SK-N-SH treated with all-trans-retinoic acid at 6 μM for 48 hours (cell line): ENCODE results near the gene DGAT2L6.

Experiments used
- ATAC-seq: fragments of 200-7000 bp; cut with Tn5 transposase; 3 replicates; pipeline ENCODE4 v1.9.1; 2020; ENCODE audit warnings: mild to moderate bottlenecking, moderate library complexity
- ARNTL ChIP-seq: fragments of 450-650 bp; formaldehyde crosslinking; IDR thresholded peaks from 2 replicates; pipeline ENCODE4 v1.5.0; 2020; ENCODE audit warnings: low read depth, mild to moderate bottlenecking, moderate library complexity, borderline replicate concordance
- BACH2 ChIP-seq: fragments of 250-450 bp; sonication (Bioruptor Pico); IDR thresholded peaks from 2 replicates; pipeline ENCODE4 v1.9.0; 2021; ENCODE audit warnings: mild to moderate bottlenecking, borderline replicate concordance
- CSDC2 ChIP-seq: fragments of 250-450 bp; sonication (Bioruptor Pico); IDR thresholded peaks from 2 replicates; pipeline ENCODE4 v1.5.0; 2020; ENCODE audit warnings: mild to moderate bottlenecking, moderate library complexity
- ESRRG ChIP-seq: fragments of 250-450 bp; sonication (Bioruptor Pico); IDR thresholded peaks from 2 replicates; pipeline ENCODE4 v1.6.1; 2021; ENCODE audit warnings: mild to moderate bottlenecking
- GLIS3 ChIP-seq: fragments of 250-450 bp; sonication (Bioruptor Pico); IDR thresholded peaks from 2 replicates; pipeline ENCODE4 v1.5.0; 2020; ENCODE audit warnings: mild to moderate bottlenecking, moderate library complexity
- ISL1 ChIP-seq: fragments of 250-450 bp; sonication (Bioruptor Pico); IDR thresholded peaks from 2 replicates; pipeline ENCODE4 v2.1.2; 2022; ENCODE audit warnings: mild to moderate bottlenecking, moderate library complexity
- OSR1 ChIP-seq: fragments of 250-450 bp; sonication (Bioruptor Pico); IDR thresholded peaks from 2 replicates; pipeline ENCODE4 v1.8.0; 2022; ENCODE audit warnings: moderate library complexity, mild to moderate bottlenecking, inconsistent platforms
- PPARA ChIP-seq: fragments of 250-450 bp; sonication (Bioruptor Pico); IDR thresholded peaks from 2 replicates; pipeline ENCODE4 v1.5.0; 2020; ENCODE audit warnings: mild to moderate bottlenecking, borderline replicate concordance
- RARB ChIP-seq: fragments of 250-450 bp; sonication (Bioruptor Pico); IDR thresholded peaks from 2 replicates; pipeline ENCODE4 v1.8.0; 2021; ENCODE audit warnings: mild to moderate bottlenecking, moderate library complexity
- SNAI2 ChIP-seq: fragments of 250-450 bp; sonication (Bioruptor Pico); IDR thresholded peaks from 2 replicates; pipeline ENCODE4 v1.5.0; 2020; ENCODE audit warnings: mild to moderate bottlenecking, moderate library complexity
- TCF4 ChIP-seq: fragments of 250-450 bp; sonication (Bioruptor Pico); IDR thresholded peaks from 2 replicates; pipeline ENCODE4 v1.8.0; 2021; ENCODE audit warnings: mild to moderate bottlenecking, moderate library complexity, borderline replicate concordance
- TOX ChIP-seq: fragments of 250-450 bp; sonication (Bioruptor Pico); IDR thresholded peaks from 2 replicates; pipeline ENCODE4 v1.8.0; 2021; ENCODE audit warnings: mild to moderate bottlenecking, moderate library complexity, borderline replicate concordance
- ZFP3 ChIP-seq: fragments of 250-450 bp; sonication (Bioruptor Pico); IDR thresholded peaks from 2 replicates; pipeline ENCODE4 v1.5.0; 2020; ENCODE audit warnings: mild to moderate bottlenecking, moderate library complexity
- ZNF565 ChIP-seq: fragments of 450-650 bp; formaldehyde crosslinking; conservative IDR thresholded peaks from 2 replicates; pipeline ENCODE4 v1.5.0; 2020; ENCODE audit warnings: low read depth, mild to moderate bottlenecking, moderate library complexity
- ZNF70 ChIP-seq: fragments of 450-650 bp; formaldehyde crosslinking; IDR thresholded peaks from 2 replicates; pipeline ENCODE4 v1.5.0; 2020; ENCODE audit warnings: mild to moderate bottlenecking, moderate library complexity
- TF ChIP-seq, protein P1 (sequence below): fragments of 250-450 bp; sonication (Bioruptor Pico); IDR thresholded peaks from 2 replicates; pipeline ENCODE4 v1.5.0; 2020; ENCODE audit warnings: mild to moderate bottlenecking, moderate library complexity
- TF ChIP-seq, protein P2 (sequence below): fragments of 250-450 bp; sonication (Bioruptor Pico); IDR thresholded peaks from 2 replicates; pipeline ENCODE4 v1.5.1; 2020; ENCODE audit warnings: low read depth, mild to moderate bottlenecking, moderate library complexity
- TF ChIP-seq, protein P3 (sequence below): fragments of 250-450 bp; sonication (Bioruptor Pico); IDR thresholded peaks from 2 replicates; pipeline ENCODE4 v1.5.1; 2021; ENCODE audit warnings: mild to moderate bottlenecking, moderate library complexity
- TF ChIP-seq, protein P4 (sequence below): fragments of 250-450 bp; sonication (Bioruptor Pico); IDR thresholded peaks from 2 replicates; pipeline ENCODE4 v1.8.0; 2021; ENCODE audit warnings: low read depth, mild to moderate bottlenecking, moderate library complexity, borderline replicate concordance

The DGAT2L6 gene

DNA sequence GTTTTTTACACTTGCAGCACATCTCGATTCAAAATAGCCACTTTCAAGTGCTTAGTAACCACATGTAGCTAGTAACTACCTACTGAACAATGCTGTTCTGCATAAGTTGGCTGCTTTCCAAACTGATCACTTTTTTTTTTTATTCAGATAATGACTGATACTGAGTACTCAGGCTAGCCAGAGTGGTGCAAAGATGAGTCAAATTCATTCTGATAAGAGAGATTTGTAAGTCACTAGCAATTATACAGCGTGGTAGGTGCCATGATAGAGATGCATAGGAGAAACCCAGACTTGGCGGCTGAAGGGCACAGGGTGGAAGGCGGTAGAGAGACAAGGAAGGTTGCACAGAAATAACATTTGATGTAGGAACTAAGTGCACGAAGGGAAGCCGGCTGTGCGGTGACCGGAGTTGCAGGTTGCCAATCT is 44.4 kb upstream of the DGAT2L6 start:
- no peak for TF ChIP-seq RARB (CRISPR knock-in tag)
- TF ChIP-seq, protein P1, sequence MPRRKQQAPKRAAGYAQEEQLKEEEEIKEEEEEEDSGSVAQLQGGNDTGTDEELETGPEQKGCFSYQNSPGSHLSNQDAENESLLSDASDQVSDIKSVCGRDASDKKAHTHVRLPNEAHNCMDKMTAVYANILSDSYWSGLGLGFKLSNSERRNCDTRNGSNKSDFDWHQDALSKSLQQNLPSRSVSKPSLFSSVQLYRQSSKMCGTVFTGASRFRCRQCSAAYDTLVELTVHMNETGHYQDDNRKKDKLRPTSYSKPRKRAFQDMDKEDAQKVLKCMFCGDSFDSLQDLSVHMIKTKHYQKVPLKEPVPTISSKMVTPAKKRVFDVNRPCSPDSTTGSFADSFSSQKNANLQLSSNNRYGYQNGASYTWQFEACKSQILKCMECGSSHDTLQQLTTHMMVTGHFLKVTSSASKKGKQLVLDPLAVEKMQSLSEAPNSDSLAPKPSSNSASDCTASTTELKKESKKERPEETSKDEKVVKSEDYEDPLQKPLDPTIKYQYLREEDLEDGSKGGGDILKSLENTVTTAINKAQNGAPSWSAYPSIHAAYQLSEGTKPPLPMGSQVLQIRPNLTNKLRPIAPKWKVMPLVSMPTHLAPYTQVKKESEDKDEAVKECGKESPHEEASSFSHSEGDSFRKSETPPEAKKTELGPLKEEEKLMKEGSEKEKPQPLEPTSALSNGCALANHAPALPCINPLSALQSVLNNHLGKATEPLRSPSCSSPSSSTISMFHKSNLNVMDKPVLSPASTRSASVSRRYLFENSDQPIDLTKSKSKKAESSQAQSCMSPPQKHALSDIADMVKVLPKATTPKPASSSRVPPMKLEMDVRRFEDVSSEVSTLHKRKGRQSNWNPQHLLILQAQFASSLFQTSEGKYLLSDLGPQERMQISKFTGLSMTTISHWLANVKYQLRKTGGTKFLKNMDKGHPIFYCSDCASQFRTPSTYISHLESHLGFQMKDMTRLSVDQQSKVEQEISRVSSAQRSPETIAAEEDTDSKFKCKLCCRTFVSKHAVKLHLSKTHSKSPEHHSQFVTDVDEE (CRISPR knock-in tag): no peak
- TF ChIP-seq ARNTL (CRISPR knock-in tag): no peak
- no peak for TF ChIP-seq ESRRG (CRISPR knock-in tag)
- TF ChIP-seq OSR1: no peak
- TF ChIP-seq BACH2 (CRISPR knock-in tag): no peak
- TF ChIP-seq ZNF565 (CRISPR knock-in tag): no peak
- peak; percentile 1; the same call in 1 of the 3 replicates for ATAC-seq

DNA sequence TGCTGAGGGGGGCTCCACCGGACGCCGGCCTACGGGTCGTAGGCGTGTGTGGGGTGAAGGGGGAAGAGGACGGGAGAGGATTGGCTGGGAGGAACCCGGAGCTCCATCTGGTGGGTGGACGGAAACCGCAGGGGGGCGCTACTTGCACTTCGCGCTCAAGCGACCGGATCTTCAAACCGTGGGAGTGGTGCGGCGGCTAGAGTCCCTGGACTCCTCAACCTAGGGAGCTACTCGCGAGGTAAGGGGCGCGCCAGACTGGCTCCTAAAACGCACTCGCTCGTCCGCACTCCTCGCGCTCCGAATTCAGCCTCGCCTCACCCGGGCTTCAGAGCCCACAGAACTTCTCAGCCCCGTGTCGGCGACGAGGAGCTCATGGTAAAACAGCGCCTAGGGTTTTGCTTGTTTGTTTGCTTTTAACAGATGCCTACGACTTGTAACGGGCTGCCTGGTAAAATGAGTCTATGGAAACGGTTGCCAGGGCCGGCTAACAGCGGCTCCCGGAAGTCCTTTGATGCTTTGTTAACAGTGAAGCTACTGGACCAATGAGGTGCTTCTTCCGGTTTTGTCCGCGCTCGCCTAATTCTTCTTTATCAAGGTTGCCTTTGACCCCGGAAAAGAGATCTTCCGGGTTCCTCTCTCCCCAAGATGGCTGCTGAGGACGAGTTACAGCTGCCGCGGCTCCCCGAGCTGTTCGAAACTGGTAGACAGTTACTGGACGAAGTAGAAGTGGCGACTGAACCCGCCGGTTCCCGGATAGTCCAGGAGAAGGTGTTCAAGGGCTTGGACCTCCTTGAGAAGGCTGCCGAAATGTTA is 43.8 kb upstream of the DGAT2L6 start, which contains the start of gene IGBP1:
IGBP1 (plus strand) TSS at position 145 of the 813 bp plus-strand sequence; CDS start at position 646, 501 bp downstream.
- ATAC-seq: peak; percentile 95

DNA sequence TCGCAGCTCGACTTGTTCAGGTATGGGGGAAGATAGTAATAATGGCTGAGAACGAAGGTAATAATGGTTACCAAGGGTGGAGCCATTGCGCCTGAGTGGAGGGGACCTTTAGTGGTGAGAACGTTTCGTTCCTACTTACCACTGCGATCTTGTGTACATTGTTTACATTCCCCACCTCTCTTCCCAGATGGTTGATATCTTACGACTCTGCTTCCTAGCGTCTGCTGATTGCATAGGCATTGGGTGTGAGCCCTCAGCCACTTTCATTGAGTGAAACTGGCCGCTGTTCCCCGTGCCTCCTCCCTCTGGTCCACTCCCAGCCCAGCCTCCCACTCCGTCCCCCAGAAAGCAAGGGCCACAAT is 43.2 kb upstream of the DGAT2L6 start:
- ATAC-seq: no peak
- TF ChIP-seq, protein P2, sequence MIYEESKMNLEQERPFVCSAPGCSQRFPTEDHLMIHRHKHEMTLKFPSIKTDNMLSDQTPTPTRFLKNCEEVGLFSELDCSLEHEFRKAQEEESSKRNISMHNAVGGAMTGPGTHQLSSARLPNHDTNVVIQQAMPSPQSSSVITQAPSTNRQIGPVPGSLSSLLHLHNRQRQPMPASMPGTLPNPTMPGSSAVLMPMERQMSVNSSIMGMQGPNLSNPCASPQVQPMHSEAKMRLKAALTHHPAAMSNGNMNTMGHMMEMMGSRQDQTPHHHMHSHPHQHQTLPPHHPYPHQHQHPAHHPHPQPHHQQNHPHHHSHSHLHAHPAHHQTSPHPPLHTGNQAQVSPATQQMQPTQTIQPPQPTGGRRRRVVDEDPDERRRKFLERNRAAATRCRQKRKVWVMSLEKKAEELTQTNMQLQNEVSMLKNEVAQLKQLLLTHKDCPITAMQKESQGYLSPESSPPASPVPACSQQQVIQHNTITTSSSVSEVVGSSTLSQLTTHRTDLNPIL: no peak
- no peak for TF ChIP-seq TCF4
- no peak for TF ChIP-seq OSR1
- TF ChIP-seq ISL1: no peak
- TF ChIP-seq ZNF70 (CRISPR knock-in tag): no peak

More for the DNA sequence above, 43.8 kb upstream of the DGAT2L6 start, which contains the start of gene IGBP1:
- no peak for TF ChIP-seq TCF4
- TF ChIP-seq, protein P3, sequence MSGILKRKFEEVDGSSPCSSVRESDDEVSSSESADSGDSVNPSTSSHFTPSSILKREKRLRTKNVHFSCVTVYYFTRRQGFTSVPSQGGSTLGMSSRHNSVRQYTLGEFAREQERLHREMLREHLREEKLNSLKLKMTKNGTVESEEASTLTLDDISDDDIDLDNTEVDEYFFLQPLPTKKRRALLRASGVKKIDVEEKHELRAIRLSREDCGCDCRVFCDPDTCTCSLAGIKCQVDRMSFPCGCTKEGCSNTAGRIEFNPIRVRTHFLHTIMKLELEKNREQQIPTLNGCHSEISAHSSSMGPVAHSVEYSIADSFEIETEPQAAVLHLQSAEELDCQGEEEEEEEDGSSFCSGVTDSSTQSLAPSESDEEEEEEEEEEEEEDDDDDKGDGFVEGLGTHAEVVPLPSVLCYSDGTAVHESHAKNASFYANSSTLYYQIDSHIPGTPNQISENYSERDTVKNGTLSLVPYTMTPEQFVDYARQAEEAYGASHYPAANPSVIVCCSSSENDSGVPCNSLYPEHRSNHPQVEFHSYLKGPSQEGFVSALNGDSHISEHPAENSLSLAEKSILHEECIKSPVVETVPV (CRISPR knock-in tag): no peak
- TF ChIP-seq RARB (CRISPR knock-in tag): no peak
- TF ChIP-seq CSDC2 (CRISPR knock-in tag): no peak
- TF ChIP-seq, protein P4, sequence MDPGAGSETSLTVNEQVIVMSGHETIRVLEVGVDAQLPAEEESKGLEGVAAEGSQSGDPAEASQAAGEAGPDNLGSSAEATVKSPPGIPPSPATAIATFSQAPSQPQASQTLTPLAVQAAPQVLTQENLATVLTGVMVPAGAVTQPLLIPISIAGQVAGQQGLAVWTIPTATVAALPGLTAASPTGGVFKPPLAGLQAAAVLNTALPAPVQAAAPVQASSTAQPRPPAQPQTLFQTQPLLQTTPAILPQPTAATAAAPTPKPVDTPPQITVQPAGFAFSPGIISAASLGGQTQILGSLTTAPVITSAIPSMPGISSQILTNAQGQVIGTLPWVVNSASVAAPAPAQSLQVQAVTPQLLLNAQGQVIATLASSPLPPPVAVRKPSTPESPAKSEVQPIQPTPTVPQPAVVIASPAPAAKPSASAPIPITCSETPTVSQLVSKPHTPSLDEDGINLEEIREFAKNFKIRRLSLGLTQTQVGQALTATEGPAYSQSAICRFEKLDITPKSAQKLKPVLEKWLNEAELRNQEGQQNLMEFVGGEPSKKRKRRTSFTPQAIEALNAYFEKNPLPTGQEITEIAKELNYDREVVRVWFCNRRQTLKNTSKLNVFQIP (CRISPR knock-in tag): no peak
- TF ChIP-seq ISL1: no peak
- no peak for TF ChIP-seq ESRRG (CRISPR knock-in tag)

DNA sequence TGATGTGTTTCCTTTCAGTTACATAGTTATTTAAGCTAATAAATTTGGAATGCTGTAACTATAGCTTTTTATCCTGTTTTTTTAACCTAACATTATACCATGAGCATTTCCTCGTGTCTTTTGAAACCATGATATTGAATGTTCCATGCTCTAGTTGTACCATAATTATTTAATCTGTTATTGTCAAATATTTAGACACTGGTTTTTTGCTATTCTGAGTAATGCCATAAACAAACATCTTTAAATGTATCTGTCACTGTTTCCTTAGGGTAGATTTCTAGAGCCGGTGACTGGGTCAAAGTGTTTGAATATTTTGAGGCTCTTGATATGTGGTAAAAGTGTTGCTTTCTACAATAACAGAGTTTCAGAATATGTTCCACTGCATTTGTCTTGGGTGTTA is 38.7 kb upstream of the DGAT2L6 start:
- TF ChIP-seq TOX (CRISPR knock-in tag): no peak
- TF ChIP-seq, all 23 proteins: peak for 0
- no peak for ATAC-seq

DNA sequence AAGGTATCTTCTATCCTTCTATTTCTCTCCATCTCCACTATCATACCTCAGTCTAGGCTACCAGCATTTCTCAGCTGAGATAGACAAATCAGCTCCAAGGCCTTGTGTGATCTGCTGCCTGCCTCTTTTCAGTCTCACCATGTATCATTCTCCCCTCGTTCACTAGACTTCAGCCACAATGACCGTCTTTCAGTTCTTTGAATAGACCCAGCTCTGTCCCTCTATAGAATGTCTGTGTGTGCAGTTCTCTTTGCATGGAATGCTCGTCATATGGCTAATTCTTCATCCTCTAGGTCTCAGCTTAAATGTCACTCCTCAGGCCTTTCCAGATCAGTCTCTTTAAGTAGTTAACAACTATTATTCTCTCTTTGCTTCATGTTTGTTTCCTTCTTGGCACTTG is 37.5 kb upstream of the DGAT2L6 start:
- ATAC-seq: no peak
- TF ChIP-seq BACH2 (CRISPR knock-in tag): no peak
- no peak for TF ChIP-seq GLIS3 (CRISPR knock-in tag)
- TF ChIP-seq SNAI2: no peak
- no peak for TF ChIP-seq PPARA (CRISPR knock-in tag)
- no peak for TF ChIP-seq ZNF70 (CRISPR knock-in tag)
- TF ChIP-seq, protein P3 (CRISPR knock-in tag): no peak
- TF ChIP-seq, protein P1 (CRISPR knock-in tag): no peak
- no peak for TF ChIP-seq CSDC2 (CRISPR knock-in tag)
- TF ChIP-seq, protein P2: no peak
- TF ChIP-seq ZFP3: no peak
